Hepatocyte (in vitro differentiated cells): ENCODE measurements around the gene BBS9.

Experiments used
- CTCF ChIP-seq: fragments of 200-600 bp; sonication (generic); IDR thresholded peaks from 2 replicates; pipeline ENCODE4 v1.5.1; 2016; ENCODE audit warnings: antibody characterized with exemption, mild to moderate bottlenecking; ENCODE audit not compliant: poor library complexity
- EZH2phosphoT487 ChIP-seq: fragments of 200-600 bp; sonication (generic); IDR thresholded peaks from one replicate; pipeline ENCODE4 v1.6.1; 2018; ENCODE audit warnings: antibody characterized with exemption, mild to moderate bottlenecking, low read depth, moderate library complexity; ENCODE audit not compliant: unreplicated experiment, severe bottlenecking

DNA sequence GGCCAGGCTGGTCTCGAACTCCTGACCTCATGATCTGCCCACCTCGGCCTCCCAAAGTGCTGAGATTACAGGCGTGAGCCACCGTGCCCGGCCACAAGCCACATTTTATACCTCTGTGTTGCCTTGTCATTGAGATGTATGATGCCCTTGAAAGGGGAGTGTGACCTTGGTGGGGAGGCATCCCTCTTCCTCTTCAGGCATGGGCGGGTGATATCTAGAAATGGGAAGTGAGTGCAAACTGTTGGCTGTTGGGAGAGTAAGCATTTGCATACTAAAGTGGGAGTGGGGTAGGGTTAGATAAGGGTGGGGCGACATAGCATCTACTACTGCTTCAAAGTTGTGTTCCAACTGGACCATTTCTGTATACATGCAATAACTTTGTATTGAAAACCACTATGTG is 40.2 kb upstream of the BBS9 start:
- TF ChIP-seq CTCF = no peak
- no peak for TF ChIP-seq EZH2phosphoT487
